Duodenal mucosa (tissue), 2 donors: Measurements from ENCODE around the gene MCF2L.

Experiments
- H3K27ac ChIP-seq: one replicate; pipeline ENCODE4 v1.7.0; 2013; ENCODE audit warnings: low read depth, low read length
- H3K27me3 ChIP-seq, 2 donors: one replicate each; pipeline ENCODE4 v1.7.0; 2013; ENCODE audit warnings: low read length in 2 of 2, control low read depth in 1 of 2; ENCODE audit not compliant: insufficient read depth in 2 of 2, control insufficient read depth in 1 of 2
- H3K36me3 ChIP-seq, 2 donors: one replicate each; pipeline ENCODE4 v1.7.0; 2013; ENCODE audit warnings: low read length in 2 of 2, control low read depth in 1 of 2; ENCODE audit not compliant: insufficient read depth in 2 of 2, control insufficient read depth in 1 of 2
- H3K4me1 ChIP-seq, 2 donors: one replicate each; pipeline ENCODE4 v1.7.0; 2013; ENCODE audit warnings: low read length in 2 of 2, control low read depth in 1 of 2; ENCODE audit not compliant: insufficient read depth in 2 of 2, control insufficient read depth in 1 of 2
- H3K4me3 ChIP-seq, 2 donors: one replicate each; pipeline ENCODE4 v1.7.0; 2013; ENCODE audit warnings: low read length in 2 of 2, low read depth in 1 of 2
- H3K9ac ChIP-seq, 2 donors: one replicate each; pipeline ENCODE4 v1.7.0; 2013; ENCODE audit warnings: low read length in 2 of 2, low read depth in 1 of 2
- H3K9me3 ChIP-seq, 2 donors: one replicate each; pipeline ENCODE4 v1.7.0; 2013; ENCODE audit warnings: low read length in 2 of 2, control low read depth in 1 of 2; ENCODE audit not compliant: control insufficient read depth in 1 of 2

MCF2L gene

GRCh38 chr13:112965573-112966115 lies 3.4 kb upstream of the MCF2L start:
- peaks cover 0 to 4% of the 10 kb centered on the region in 2 donors for H3K27me3 ChIP-seq
- no peak overlapping the region for H3K4me3 ChIP-seq
- no peaks in the 10 kb centered on the region for H3K9me3 ChIP-seq
- H3K36me3 ChIP-seq = no peaks in the 10 kb centered on the region
- no peak overlapping the region for H3K27ac ChIP-seq
- no peak overlapping the region for H3K9ac ChIP-seq
- H3K4me1 ChIP-seq = peaks cover 7 to 17% of the 10 kb centered on the region in 2 donors

GRCh38 chr13:112966776-112967175 lies 2.2 kb upstream of the MCF2L start:
- Histone ChIP-seq H3K27ac (no peak overlapping the region), H3K4me1 (peaks cover 7 to 17% of the 10 kb centered on the region in 2 donors), H3K27me3 (peaks cover 0 to 11% of the 10 kb centered on the region in 2 donors), H3K9ac (no peak overlapping the region), H3K4me3 (no peak overlapping the region), H3K36me3 (no peaks in the 10 kb centered on the region), H3K9me3 (no peaks in the 10 kb centered on the region)

- H3K36me3 ChIP-seq = no peaks in the 10 kb centered on the region
- H3K9me3 ChIP-seq = no peaks in the 10 kb centered on the region
- H3K4me1 ChIP-seq = peaks cover 7 to 17% of the 10 kb centered on the region in 2 donors
- H3K27ac ChIP-seq = no peak overlapping the region
- H3K4me3 ChIP-seq = peak overlapping the region; percentile 69 to 72
- H3K9ac ChIP-seq = peak overlapping the region in 1 of 2 donors; percentile 43
- H3K27me3 ChIP-seq = peaks cover 0 to 11% of the 10 kb centered on the region in 2 donors
Measured at GRCh38 chr13:112967686-112968379, 1.2 kb upstream of the MCF2L start.

GRCh38 chr13:112968380-112968909 lies 569 bp upstream of the MCF2L start:
- peaks cover 0 to 11% of the 10 kb centered on the region in 2 donors for H3K27me3 ChIP-seq
- H3K4me1 ChIP-seq = peaks cover 7 to 17% of the 10 kb centered on the region in 2 donors
- H3K36me3 ChIP-seq = no peaks in the 10 kb centered on the region
- H3K9ac ChIP-seq = peak overlapping the region; percentile 43 to 54
- H3K27ac ChIP-seq = no peak overlapping the region
- peak overlapping the region; percentile 69 to 72 for H3K4me3 ChIP-seq
- no peaks in the 10 kb centered on the region for H3K9me3 ChIP-seq

GRCh38 chr13:112969692-112970338 lies 801 bp downstream of the MCF2L start:
- H3K27ac ChIP-seq = no peak overlapping the region
- no peaks in the 10 kb centered on the region for H3K36me3 ChIP-seq
- H3K9me3 ChIP-seq = no peaks in the 10 kb centered on the region
- H3K4me1 ChIP-seq = peaks cover 7 to 17% of the 10 kb centered on the region in 2 donors
- peak overlapping the region; percentile 69 to 72 for H3K4me3 ChIP-seq
- H3K27me3 ChIP-seq = peaks cover 0 to 13% of the 10 kb centered on the region in 2 donors
- H3K9ac ChIP-seq = peak overlapping the region; percentile 21 to 51

GRCh38 chr13:112970552-112971287 lies 1.7 kb downstream of the MCF2L start:
- H3K4me1 ChIP-seq = peaks cover 7 to 17% of the 10 kb centered on the region in 2 donors
- H3K9ac ChIP-seq = no peak overlapping the region
- no peaks in the 10 kb centered on the region for H3K36me3 ChIP-seq
- no peak overlapping the region for H3K4me3 ChIP-seq
- no peak overlapping the region for H3K27ac ChIP-seq
- H3K9me3 ChIP-seq = no peaks in the 10 kb centered on the region
- H3K27me3 ChIP-seq = peaks cover 0 to 13% of the 10 kb centered on the region in 2 donors

GRCh38 chr13:112971288-112971643 lies 2.3 kb downstream of the MCF2L start:
- Histone ChIP-seq H3K9ac (no peak overlapping the region), H3K27me3 (peaks cover 0 to 13% of the 10 kb centered on the region in 2 donors), H3K27ac (no peak overlapping the region), H3K4me3 (no peak overlapping the region), H3K36me3 (no peaks in the 10 kb centered on the region), H3K4me1 (peaks cover 7 to 17% of the 10 kb centered on the region in 2 donors), H3K9me3 (no peaks in the 10 kb centered on the region)

- peaks cover 0 to 13% of the 10 kb centered on the region in 2 donors for H3K27me3 ChIP-seq
- no peaks in the 10 kb centered on the region for H3K36me3 ChIP-seq
- no peak overlapping the region for H3K4me3 ChIP-seq
- peaks cover 7 to 17% of the 10 kb centered on the region in 2 donors for H3K4me1 ChIP-seq
- H3K27ac ChIP-seq = no peak overlapping the region
- no peaks in the 10 kb centered on the region for H3K9me3 ChIP-seq
- H3K9ac ChIP-seq = no peak overlapping the region
Measured at GRCh38 chr13:112972258-112972657, 3.2 kb downstream of the MCF2L start.

- H3K4me3 ChIP-seq = no peak overlapping the region
- H3K9me3 ChIP-seq = no peaks in the 10 kb centered on the region
- no peak overlapping the region for H3K27ac ChIP-seq
- H3K36me3 ChIP-seq = no peaks in the 10 kb centered on the region
- peaks cover 0 to 13% of the 10 kb centered on the region in 2 donors for H3K27me3 ChIP-seq
- H3K9ac ChIP-seq = no peak overlapping the region
- H3K4me1 ChIP-seq = peaks cover 7 to 12% of the 10 kb centered on the region in 2 donors
Measured at GRCh38 chr13:112972867-112973576, 4.0 kb downstream of the MCF2L start.
